ENCODE measurements around the gene NFAM1.

DNA sequence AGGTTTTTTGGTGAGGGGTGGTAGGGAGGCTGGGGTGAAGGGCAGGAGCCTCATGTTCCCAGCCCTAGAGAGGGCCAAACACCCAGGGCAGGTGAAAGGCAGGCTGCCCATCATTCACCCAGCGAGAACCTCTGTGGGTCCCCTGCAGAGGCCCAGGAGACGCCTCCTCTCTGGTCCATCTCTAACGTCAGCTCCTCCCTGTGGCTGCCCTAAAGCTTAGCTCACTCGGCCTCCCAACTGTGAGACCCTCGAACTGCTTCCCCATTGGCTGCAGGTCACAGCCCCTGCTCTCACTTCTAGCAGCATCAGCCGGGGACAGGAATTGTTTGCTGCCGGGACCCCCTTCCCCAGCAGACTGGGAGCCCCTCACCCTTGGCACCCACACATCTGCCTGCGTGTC is 615 bp upstream of the NFAM1 start:
- TF ChIP-seq EZH2phosphoT487 (IDR thresholded peaks at IDR 0.05; ENCODE audit: insufficient read depth, low read depth) (no peak), EZH2 (IDR thresholded peaks at IDR 0.05; ENCODE audit: insufficient read depth, poor library complexity, severe bottlenecking) (no peak)
